ENCODE data around the gene FKTN.
"Not testable (repeated sequence)": the region's sequence is repeated elsewhere in the genome, so short reads cannot be mapped to it uniquely, and the experiment has no call there.

Gene FKTN

DNA sequence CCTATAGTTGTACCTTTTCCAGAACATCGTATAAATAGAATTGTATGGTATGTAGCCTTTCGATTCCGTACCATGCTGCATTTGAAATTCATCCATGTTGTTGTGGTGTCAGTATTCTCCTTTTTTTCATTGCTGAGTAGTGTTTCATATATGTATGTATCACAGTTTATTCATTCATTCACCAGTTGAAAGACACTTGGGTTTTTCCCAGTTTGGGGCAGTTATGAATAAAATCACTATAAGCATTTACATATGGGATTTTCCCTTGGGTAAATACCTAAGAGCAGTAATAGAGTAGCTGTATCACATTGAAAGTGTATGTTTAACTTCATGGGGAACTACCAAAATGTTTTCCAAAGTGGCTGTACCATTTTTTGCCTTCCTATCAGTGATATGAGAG is 16.1 kb upstream of the FKTN start:
- H3K9me3 ChIP-seq (ENCODE audit: control insufficient read depth, low read depth, low read length): no peaks in the 10 kb centered on the region
- H3K27me3 ChIP-seq (ENCODE audit: control insufficient read depth, insufficient read depth, low read length): no peaks in the 10 kb centered on the region
- H3K36me3 ChIP-seq (ENCODE audit: control insufficient read depth, low read depth, low read length): no peaks in the 10 kb centered on the region
- H3K4me1 ChIP-seq (ENCODE audit: control insufficient read depth, low read depth, low read length): no peaks in the 10 kb centered on the region
- H3K27ac ChIP-seq (ENCODE audit: low read length): no peak overlapping the region
- H3K9ac ChIP-seq (ENCODE audit: low read length): no peak overlapping the region
- no peak overlapping the region for H3K4me3 ChIP-seq (ENCODE audit: low read length)

- Histone ChIP-seq H3K4me1 (ENCODE audit: control insufficient read depth, low read depth, low read length) (peaks cover 3% of the 10 kb centered on the region), H3K9me3 (ENCODE audit: control insufficient read depth, low read depth, low read length) (no peaks in the 10 kb centered on the region), H3K27me3 (ENCODE audit: control insufficient read depth, insufficient read depth, low read length) (peaks cover 13% of the 10 kb centered on the region), H3K4me3 (ENCODE audit: low read length) (no peak overlapping the region), H3K36me3 (ENCODE audit: control insufficient read depth, low read depth, low read length) (no peaks in the 10 kb centered on the region), H3K9ac (ENCODE audit: low read length) (no peak overlapping the region), H3K27ac (ENCODE audit: low read length) (no peak overlapping the region)
These were observed 3.9 kb upstream of the FKTN start for GRCh38 chr9:105554042-105554441.

- Histone ChIP-seq H3K9me3 (ENCODE audit: control insufficient read depth, low read depth, low read length) (no peaks in the 10 kb centered on the region), H3K27ac (ENCODE audit: low read length) (no peak overlapping the region), H3K4me3 (ENCODE audit: low read length) (no peak overlapping the region), H3K27me3 (ENCODE audit: control insufficient read depth, insufficient read depth, low read length) (no peaks in the 10 kb centered on the region), H3K36me3 (ENCODE audit: control insufficient read depth, low read depth, low read length) (no peaks in the 10 kb centered on the region), H3K9ac (ENCODE audit: low read length) (no peak overlapping the region), H3K4me1 (ENCODE audit: control insufficient read depth, low read depth, low read length) (no peaks in the 10 kb centered on the region)
These were observed 14.5 kb downstream of the FKTN start for GRCh38 chr9:105572455-105572854.

GRCh38 chr9:105579952-105580351 is 22.0 kb downstream of the FKTN start:
- not testable (repeated sequence) for H3K36me3 ChIP-seq (ENCODE audit: control insufficient read depth, low read depth, low read length); H3K4me3 ChIP-seq (ENCODE audit: low read length); H3K27me3 ChIP-seq (ENCODE audit: control insufficient read depth, insufficient read depth, low read length); H3K9me3 ChIP-seq (ENCODE audit: control insufficient read depth, low read depth, low read length); H3K4me1 ChIP-seq (ENCODE audit: control insufficient read depth, low read depth, low read length); H3K27ac ChIP-seq (ENCODE audit: low read length); H3K9ac ChIP-seq (ENCODE audit: low read length)

DNA sequence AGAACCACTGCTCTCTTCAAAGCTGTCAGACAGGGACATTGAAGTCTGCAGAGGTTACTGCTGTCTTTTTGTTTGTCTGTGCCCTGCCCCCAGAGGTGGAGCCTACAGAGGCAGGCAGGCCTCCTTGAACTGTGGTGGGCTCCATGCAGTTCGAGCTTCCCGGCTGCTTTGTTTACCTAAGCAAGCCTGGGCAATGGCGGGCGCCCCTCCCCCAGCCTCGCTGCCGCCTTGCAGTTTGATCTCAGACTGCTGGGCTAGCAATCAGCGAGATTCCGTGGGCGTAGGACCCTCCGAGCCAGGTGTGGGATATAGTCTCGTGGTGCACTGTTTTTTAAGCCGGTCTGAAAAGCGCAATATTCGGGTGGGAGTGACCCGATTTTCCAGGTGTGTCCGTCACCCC is 23.6 kb downstream of the FKTN start:
- H3K27me3 ChIP-seq (ENCODE audit: control insufficient read depth, insufficient read depth, low read length); H3K4me1 ChIP-seq (ENCODE audit: control insufficient read depth, low read depth, low read length); H3K9me3 ChIP-seq (ENCODE audit: control insufficient read depth, low read depth, low read length); H3K27ac ChIP-seq (ENCODE audit: low read length); H3K36me3 ChIP-seq (ENCODE audit: control insufficient read depth, low read depth, low read length): not testable (repeated sequence)
- H3K9ac ChIP-seq (ENCODE audit: low read length): peak overlapping the region; percentile 36
- peak overlapping the region; percentile 49 for H3K4me3 ChIP-seq (ENCODE audit: low read length)

DNA sequence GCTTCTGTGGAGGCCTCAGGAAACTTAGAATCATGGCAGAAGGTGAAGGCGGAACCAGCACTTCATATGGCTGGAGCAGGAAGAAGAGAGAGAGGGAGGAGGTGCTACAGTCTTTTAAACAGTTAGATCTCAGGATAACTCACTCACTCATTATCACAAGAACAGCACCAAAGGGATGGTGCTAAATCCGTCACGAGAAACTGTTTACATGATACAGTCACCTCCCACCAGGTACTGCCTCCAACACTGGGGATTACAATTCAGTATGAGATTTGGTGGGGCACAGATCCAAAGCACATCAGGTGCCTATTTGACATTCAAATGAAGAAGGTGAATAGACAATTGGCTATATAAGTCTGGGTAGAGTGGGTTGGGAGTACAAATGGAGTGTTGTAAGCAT is 35.2 kb downstream of the FKTN start:
- Histone ChIP-seq H3K9ac (ENCODE audit: low read length) (no peak overlapping the region), H3K27ac (ENCODE audit: low read length) (no peak overlapping the region), H3K9me3 (ENCODE audit: control insufficient read depth, low read depth, low read length) (peaks cover 15% of the 10 kb centered on the region)

DNA sequence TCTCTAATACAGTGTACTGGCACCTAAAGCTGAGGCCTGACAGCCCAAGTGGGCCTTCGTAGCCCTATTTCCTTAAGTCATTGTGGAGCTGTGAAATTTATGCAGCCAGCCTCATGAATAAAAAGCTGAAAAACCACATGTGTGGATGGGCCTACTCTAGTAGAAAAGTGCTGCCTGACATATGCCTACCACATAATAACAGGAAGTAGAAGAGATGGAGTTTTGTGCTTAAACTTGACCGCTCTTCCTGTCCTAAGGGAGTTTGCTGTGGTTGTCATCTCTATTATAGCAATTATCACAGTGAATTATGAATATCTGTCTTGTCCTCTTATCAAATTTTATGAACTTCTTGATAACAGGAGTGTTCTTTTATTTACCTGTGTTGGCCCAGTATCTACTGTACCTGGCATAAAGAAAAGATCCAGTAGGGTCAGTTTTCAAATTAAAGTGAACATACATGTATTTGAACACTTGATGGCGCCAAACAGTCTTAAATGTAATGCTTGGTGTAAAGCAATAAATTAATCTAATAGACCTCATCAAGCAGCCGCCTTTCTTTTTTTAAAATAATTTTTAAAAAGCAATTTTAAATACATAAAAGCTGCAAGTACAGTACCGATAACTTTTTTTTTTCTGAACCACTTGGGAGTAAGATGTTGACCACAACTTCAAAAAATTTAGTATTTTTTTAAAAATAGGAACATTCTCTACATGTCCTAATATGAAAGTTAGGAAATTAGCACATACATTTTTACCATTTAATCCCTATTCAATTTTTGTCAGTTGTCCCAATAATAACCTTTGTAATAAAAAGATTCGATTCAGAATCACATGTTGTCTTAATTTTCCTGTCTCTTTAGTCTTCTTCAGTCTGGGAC is 51.0 kb downstream of the FKTN start:
- H3K36me3 ChIP-seq (ENCODE audit: control insufficient read depth, low read depth, low read length): no peaks in the 10 kb centered on the region
- H3K9me3 ChIP-seq (ENCODE audit: control insufficient read depth, low read depth, low read length): no peaks in the 10 kb centered on the region
- no peak overlapping the region for H3K4me3 ChIP-seq (ENCODE audit: low read length)
- H3K9ac ChIP-seq (ENCODE audit: low read length): no peak overlapping the region
- H3K27ac ChIP-seq (ENCODE audit: low read length): no peak overlapping the region
- H3K4me1 ChIP-seq (ENCODE audit: control insufficient read depth, low read depth, low read length): no peaks in the 10 kb centered on the region
- H3K27me3 ChIP-seq (ENCODE audit: control insufficient read depth, insufficient read depth, low read length): no peaks in the 10 kb centered on the region

More for the DNA sequence above, 35.2 kb downstream of the FKTN start:
- Histone ChIP-seq H3K27me3 (ENCODE audit: control insufficient read depth, insufficient read depth, low read length) (no peaks in the 10 kb centered on the region), H3K4me3 (ENCODE audit: low read length) (no peak overlapping the region), H3K4me1 (ENCODE audit: control insufficient read depth, low read depth, low read length) (peaks cover 2% of the 10 kb centered on the region), H3K36me3 (ENCODE audit: control insufficient read depth, low read depth, low read length) (no peaks in the 10 kb centered on the region)

GRCh38 chr9:105621001-105621400 is 63.1 kb downstream of the FKTN start:
- Histone ChIP-seq H3K4me1 (ENCODE audit: control insufficient read depth, low read depth, low read length) (no peaks in the 10 kb centered on the region), H3K9me3 (ENCODE audit: control insufficient read depth, low read depth, low read length) (no peaks in the 10 kb centered on the region), H3K4me3 (ENCODE audit: low read length) (no peak overlapping the region), H3K36me3 (ENCODE audit: control insufficient read depth, low read depth, low read length) (no peaks in the 10 kb centered on the region), H3K27ac (ENCODE audit: low read length) (no peak overlapping the region), H3K9ac (ENCODE audit: low read length) (no peak overlapping the region), H3K27me3 (ENCODE audit: control insufficient read depth, insufficient read depth, low read length) (no peaks in the 10 kb centered on the region)

GRCh38 chr9:105625088-105625487 is 67.2 kb downstream of the FKTN start:
- Histone ChIP-seq H3K27me3 (ENCODE audit: control insufficient read depth, insufficient read depth, low read length) (no peaks in the 10 kb centered on the region), H3K36me3 (ENCODE audit: control insufficient read depth, low read depth, low read length) (no peaks in the 10 kb centered on the region), H3K27ac (ENCODE audit: low read length) (no peak overlapping the region), H3K4me1 (ENCODE audit: control insufficient read depth, low read depth, low read length) (no peaks in the 10 kb centered on the region), H3K9ac (ENCODE audit: low read length) (no peak overlapping the region), H3K4me3 (ENCODE audit: low read length) (no peak overlapping the region), H3K9me3 (ENCODE audit: control insufficient read depth, low read depth, low read length) (no peaks in the 10 kb centered on the region)

GRCh38 chr9:105632807-105633206 is 74.9 kb downstream of the FKTN start:
- Histone ChIP-seq H3K9ac (ENCODE audit: low read length) (no peak overlapping the region), H3K9me3 (ENCODE audit: control insufficient read depth, low read depth, low read length) (no peaks in the 10 kb centered on the region), H3K4me3 (ENCODE audit: low read length) (no peak overlapping the region), H3K27ac (ENCODE audit: low read length) (no peak overlapping the region), H3K36me3 (ENCODE audit: control insufficient read depth, low read depth, low read length) (no peaks in the 10 kb centered on the region), H3K4me1 (ENCODE audit: control insufficient read depth, low read depth, low read length) (no peaks in the 10 kb centered on the region), H3K27me3 (ENCODE audit: control insufficient read depth, insufficient read depth, low read length) (no peaks in the 10 kb centered on the region)

DNA sequence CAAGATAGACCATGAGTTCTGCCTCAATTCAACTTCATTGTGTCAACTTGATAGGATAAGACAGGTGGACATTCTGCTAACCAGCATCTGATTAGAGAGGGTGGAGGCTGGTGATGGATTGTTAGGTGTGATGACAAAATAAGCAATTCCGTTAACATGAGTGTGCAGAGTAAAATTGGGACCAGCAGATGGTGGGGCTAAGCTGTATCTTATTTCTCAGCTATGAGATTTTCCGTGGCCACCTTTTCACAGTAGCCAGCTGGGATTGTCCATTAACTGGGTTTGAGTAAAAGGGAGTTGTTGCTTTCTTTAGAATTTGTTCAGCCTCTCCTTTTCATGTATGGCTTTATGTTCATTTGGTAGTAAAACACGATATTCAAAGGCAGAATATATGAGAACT is 75.5 kb downstream of the FKTN start:
- H3K27me3 ChIP-seq (ENCODE audit: control insufficient read depth, insufficient read depth, low read length): no peaks in the 10 kb centered on the region
- H3K36me3 ChIP-seq (ENCODE audit: control insufficient read depth, low read depth, low read length): no peaks in the 10 kb centered on the region
- H3K4me3 ChIP-seq (ENCODE audit: low read length): no peak overlapping the region
- no peaks in the 10 kb centered on the region for H3K9me3 ChIP-seq (ENCODE audit: control insufficient read depth, low read depth, low read length)
- no peaks in the 10 kb centered on the region for H3K4me1 ChIP-seq (ENCODE audit: control insufficient read depth, low read depth, low read length)
- no peak overlapping the region for H3K9ac ChIP-seq (ENCODE audit: low read length)
- H3K27ac ChIP-seq (ENCODE audit: low read length): no peak overlapping the region

DNA sequence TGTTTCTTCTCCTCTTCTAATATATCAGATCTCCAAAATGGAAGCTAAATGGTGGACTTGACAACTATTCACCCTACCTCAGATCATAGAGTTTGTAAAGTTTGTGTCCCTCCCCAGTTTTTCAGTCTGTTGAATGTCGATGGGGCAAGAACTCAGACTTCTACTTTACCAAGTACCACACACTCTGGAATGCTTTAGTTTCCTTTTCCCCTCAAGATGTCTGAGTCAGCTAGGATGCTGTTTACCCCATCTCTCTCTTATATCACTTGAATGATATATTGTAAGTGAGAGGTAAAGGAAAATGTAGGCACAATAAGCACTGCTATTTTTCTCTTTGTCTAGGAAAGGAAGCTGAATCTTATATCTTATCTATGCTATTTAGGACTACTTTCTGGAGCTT is 78.4 kb downstream of the FKTN start:
- H3K9ac ChIP-seq (ENCODE audit: low read length): no peak overlapping the region
- H3K27me3 ChIP-seq (ENCODE audit: control insufficient read depth, insufficient read depth, low read length): no peaks in the 10 kb centered on the region
- H3K36me3 ChIP-seq (ENCODE audit: control insufficient read depth, low read depth, low read length): no peaks in the 10 kb centered on the region
- H3K4me1 ChIP-seq (ENCODE audit: control insufficient read depth, low read depth, low read length): no peaks in the 10 kb centered on the region
- H3K4me3 ChIP-seq (ENCODE audit: low read length): no peak overlapping the region
- no peak overlapping the region for H3K27ac ChIP-seq (ENCODE audit: low read length)
- H3K9me3 ChIP-seq (ENCODE audit: control insufficient read depth, low read depth, low read length): no peaks in the 10 kb centered on the region

Data from iPS-18a (cell line).